Mesodermal cell (in vitro differentiated cells): ENCODE results near the gene ATP6V0E1.

Source experiments
- H3K27ac ChIP-seq: 2 replicates; pipeline ENCODE4 v1.7.0; 2013; ENCODE audit warnings: mild to moderate bottlenecking, low read depth, low read length, moderate library complexity; ENCODE audit not compliant: severe bottlenecking
- H3K36me3 ChIP-seq: 2 replicates; pipeline ENCODE4 v1.7.1; 2013; ENCODE audit warnings: mild to moderate bottlenecking, low read length, moderate library complexity; ENCODE audit not compliant: control insufficient read depth, insufficient read depth
- H3K4me1 ChIP-seq: one replicate; pipeline ENCODE4 v1.7.1; 2013; ENCODE audit warnings: mild to moderate bottlenecking, low read length; ENCODE audit not compliant: insufficient read depth, control insufficient read depth, poor library complexity, severe bottlenecking
- H3K4me3 ChIP-seq: 2 replicates; pipeline ENCODE4 v1.7.0; 2013; ENCODE audit warnings: low read length, control low read depth, mild to moderate bottlenecking; ENCODE audit not compliant: insufficient read depth, poor library complexity, severe bottlenecking; ENCODE audit errors: extremely low read depth
- H3K9me3 ChIP-seq: 2 replicates; pipeline ENCODE4 v1.7.1; 2013; ENCODE audit warnings: mild to moderate bottlenecking, low read length, moderate library complexity; ENCODE audit not compliant: control insufficient read depth
- WGBS, 2 experiments: methylation state at CpG; one replicate each; pipeline ENCODE4 v1.1.5; 2013; ENCODE audit warnings: missing lambda C conversion rate in 2 of 2; ENCODE audit not compliant: insufficient coverage in 2 of 2; 5-methylcytosine and 5-hydroxymethylcytosine counted together

ATP6V0E1 gene

DNA sequence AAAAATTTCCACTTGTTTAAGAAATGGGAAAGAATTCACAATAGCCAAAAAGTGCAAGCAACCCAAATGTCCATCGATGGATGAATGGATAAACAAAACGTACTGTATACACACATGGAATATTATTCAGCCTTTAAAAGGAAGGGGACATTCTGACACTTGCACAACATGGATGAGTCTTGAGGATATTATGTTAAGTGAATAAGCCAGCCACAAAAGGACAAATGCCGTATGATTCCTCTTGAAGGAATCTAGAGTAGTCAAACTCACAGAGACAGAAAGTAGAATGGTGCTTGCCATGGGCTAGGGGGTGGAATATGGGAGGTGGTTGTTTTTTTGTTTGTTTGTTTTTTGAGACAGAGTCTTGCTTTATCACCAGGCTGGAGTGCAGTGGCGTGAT, 3.8 kb upstream of the ATP6V0E1 start:
- Histone ChIP-seq H3K4me3 (no peak overlapping the region), H3K4me1 (no peaks in the 10 kb centered on the region), H3K36me3 (no peaks in the 10 kb centered on the region), H3K9me3 (no peaks in the 10 kb centered on the region), H3K27ac (no peak overlapping the region)
- WGBS, 2 experiments, result 91 to 100% methylated on average over 1 to 2 of the region's 4 CpGs

DNA sequence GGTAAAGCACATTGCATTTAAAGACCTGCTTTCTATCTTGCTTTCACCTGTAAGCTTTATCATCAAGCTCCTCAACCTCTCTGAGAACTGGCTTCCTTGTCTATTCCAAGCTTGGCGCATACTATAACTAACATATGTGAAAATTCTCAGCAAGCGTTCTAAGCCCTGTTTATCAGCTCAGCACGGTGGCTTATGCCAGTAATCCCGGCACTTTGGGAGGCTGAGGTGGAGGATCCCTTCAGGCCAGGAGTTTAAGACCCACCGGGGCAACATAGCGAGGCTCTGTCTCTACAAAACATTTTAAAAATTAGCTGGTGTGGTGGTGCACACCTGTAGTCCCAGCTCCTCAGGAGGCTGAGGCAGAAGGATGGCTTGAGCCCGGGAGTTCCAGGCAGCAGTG, 1.6 kb upstream of the ATP6V0E1 start:
- Histone ChIP-seq H3K4me3 (no peak overlapping the region), H3K27ac (no peak overlapping the region), H3K36me3 (peaks cover 9% of the 10 kb centered on the region), H3K9me3 (no peaks in the 10 kb centered on the region), H3K4me1 (no peaks in the 10 kb centered on the region)
- 84% methylated on average over 5 to 6 of the region's 7 CpGs for WGBS, 2 experiments

DNA sequence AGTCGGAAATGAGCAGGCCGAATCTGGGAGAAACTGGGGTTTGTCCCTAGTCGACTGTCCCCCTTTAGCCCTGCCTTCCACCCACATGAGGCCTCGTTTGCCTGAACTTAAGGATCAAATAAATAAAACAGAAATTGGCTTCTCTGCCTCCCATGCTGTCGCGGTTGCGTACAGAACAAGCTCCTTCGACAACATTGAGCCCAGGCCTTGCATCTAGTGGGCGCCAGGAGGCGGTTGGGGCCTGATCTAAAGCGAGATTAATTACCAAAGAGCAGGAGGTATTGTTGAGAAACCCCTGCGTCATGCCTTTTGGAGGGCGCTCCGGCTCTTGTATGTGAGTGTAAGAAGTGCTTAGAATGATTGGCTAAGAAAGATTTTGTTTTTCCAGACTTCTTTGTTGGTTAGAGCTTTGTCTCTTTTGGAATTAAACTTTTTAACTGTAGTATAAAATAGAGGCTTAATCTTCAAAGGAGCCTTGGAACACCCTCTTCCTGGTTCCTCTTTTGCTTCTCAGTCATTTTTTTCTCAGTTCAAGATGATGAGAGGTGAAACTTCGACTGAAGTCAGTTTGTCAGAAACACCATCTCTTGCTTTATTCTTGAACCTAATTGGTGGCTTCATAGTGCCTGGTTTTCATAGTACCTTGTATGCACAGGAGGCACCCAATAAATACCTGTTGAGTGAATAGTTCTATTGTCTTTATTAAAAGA, 828 bp downstream of the ATP6V0E1 start:
- Histone ChIP-seq H3K4me3 (peak overlapping the region; percentile 91), H3K4me1 (no peaks in the 10 kb centered on the region), H3K27ac (peak overlapping the region; percentile 87), H3K9me3 (no peaks in the 10 kb centered on the region), H3K36me3 (peaks cover 32% of the 10 kb centered on the region)
- 1 to 5% methylated on average over 13 to 14 of the region's 15 CpGs for WGBS, 2 experiments

DNA sequence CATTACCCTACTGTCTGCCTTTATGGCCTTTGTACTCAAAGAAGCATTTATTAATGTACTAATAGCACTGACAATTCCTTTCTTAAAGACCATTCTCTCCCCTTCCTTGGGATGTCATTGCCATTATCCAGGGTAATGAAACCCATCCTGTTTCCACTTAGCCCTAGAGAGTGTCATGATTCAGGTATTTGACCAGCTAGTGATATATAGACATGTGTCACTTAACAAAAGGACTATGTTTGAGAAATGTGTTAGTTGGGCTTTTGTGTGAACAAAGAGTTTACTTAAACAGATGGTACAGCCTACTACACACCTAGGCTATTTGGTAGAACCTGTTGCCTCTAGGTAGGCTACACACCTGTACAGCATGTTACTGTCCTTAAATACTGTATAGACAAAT, 2.0 kb downstream of the ATP6V0E1 start:
- peaks cover 35% of the 10 kb centered on the region for H3K36me3 ChIP-seq
- no peaks in the 10 kb centered on the region for H3K4me1 ChIP-seq
- H3K4me3 ChIP-seq, result no peak overlapping the region
- no peak overlapping the region for H3K27ac ChIP-seq
- H3K9me3 ChIP-seq, result no peaks in the 10 kb centered on the region

DNA sequence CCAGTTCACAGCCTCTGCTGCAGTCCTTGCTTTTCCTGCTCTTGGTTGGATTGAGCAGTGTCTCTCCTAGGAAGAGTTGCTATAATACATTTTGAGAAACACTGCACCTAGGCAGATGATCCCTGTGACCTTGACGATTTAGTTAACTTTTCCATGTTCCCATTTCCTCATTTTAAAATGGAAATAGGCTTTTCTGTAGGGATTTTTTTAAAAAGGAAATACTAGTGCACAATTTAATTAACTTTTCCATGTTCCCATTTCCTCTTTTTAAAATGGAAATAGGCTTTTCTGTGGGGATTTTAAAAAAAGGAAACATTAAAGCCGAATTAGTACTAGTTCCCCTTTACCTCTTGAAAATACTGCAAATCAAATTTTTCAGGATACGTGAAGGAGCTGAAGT, 4.7 kb downstream of the ATP6V0E1 start:
- Histone ChIP-seq H3K4me1 (no peaks in the 10 kb centered on the region), H3K9me3 (no peaks in the 10 kb centered on the region), H3K36me3 (peaks cover 50% of the 10 kb centered on the region), H3K4me3 (no peak overlapping the region), H3K27ac (no peak overlapping the region)
- WGBS, 2 experiments, result 100% methylated on average over 1 of the region's 3 CpGs; no CpG with 5 or more reads in 1 of the 2 experiments

DNA sequence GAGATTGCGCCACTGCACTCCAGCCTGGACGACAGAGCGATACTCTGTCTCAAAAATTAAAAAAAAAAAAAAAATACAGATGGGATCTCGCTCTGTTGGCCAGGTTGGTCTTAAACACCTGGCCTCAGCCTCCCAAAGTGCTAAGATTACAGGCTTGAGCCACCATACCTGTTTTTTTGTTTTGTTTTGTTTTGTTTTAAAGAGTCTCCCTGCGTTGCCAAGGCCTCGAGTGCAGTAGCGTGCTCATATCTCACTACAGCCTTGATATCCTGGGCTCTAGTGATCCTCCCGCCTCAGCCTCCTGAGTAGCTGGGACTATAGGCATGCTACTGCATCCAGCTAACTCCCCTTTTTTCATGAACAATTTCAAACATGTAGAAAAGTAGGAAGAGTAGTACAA, 7.2 kb downstream of the ATP6V0E1 start:
- Histone ChIP-seq H3K36me3 (peaks cover 73% of the 10 kb centered on the region), H3K27ac (no peak overlapping the region), H3K4me3 (no peak overlapping the region), H3K4me1 (no peaks in the 10 kb centered on the region), H3K9me3 (no peaks in the 10 kb centered on the region)
- 95% methylated on average over 7 of the region's 8 CpGs for WGBS, 2 experiments

DNA sequence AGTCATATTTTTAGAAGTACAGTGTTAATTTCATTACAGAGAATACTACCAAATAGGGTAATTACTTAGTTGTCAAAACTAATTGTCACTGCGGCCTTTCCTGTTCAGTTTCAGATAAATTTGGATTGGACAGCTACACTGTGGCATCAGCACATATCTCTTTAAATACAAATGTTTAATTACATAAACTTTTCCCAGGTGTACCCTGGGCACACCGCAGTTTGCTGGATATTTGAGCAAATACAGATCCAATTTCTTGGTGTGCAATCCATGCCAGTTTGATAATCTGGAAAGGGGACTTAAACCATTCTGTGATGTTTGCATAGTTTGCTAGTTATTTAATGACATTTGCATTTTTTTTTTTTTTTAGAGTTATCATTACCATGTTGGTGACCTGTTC, 10.8 kb downstream of the ATP6V0E1 start:
- Histone ChIP-seq H3K36me3 (peaks cover 69% of the 10 kb centered on the region), H3K4me1 (no peaks in the 10 kb centered on the region), H3K27ac (no peak overlapping the region), H3K4me3 (no peak overlapping the region), H3K9me3 (no peaks in the 10 kb centered on the region)
- 100% methylated on average over 1 of the region's 2 CpGs; no CpG with 5 or more reads in 1 of the 2 experiments for WGBS, 2 experiments

DNA sequence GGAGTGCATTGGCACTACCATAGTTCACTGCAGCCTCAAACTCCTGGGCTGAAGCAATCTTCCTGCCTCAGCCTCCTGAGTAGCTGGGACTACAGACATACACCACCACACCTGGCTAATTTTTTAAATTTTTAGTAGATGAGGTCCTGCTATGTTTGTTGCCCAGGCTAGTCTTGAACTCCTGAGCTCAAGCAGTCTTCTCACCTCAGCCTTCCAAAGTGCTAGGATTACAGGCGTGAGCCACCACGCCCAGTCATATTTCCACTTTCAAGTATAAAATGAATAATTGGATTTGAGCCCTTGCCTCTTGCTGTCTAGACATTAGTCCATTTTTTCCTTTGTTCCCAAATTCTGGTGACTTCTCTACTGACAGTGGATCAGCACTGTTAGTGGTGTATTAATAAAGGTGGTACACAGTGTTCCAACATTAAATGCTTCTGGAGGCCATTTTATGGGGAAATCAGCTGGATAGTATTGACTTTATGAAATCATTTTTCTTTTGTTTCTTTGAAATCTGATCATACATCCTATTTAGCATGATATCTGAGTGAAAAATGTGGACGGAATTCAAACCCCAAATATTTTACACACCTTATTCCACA, 15.9 kb downstream of the ATP6V0E1 start:
- Histone ChIP-seq H3K27ac (no peak overlapping the region), H3K4me3 (no peak overlapping the region), H3K9me3 (no peaks in the 10 kb centered on the region), H3K36me3 (peaks cover 56% of the 10 kb centered on the region), H3K4me1 (peaks cover 7% of the 10 kb centered on the region)
- WGBS, 2 experiments, result no CpG with 5 or more reads among the region's 3 CpGs

DNA sequence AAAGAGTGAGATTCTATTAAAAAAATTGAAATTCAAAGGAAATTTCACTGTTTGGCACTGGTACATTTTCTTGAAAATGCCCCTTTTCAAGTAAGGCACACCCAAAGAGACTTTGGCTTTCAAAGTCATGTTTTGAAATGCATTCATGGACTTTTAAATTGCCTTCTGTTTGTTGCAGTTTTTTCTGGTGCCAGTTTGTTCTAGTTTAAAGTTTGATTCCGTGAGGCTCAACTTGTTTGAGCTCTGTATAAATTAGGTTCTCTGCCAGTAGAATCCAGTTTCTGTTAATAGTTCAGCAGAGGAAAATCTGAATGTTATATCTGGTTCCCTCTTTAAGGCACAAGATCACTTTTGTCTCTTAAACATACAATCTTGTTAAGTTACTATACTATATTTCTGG, 16.4 kb downstream of the ATP6V0E1 start:
- H3K9me3 ChIP-seq, result no peaks in the 10 kb centered on the region
- H3K27ac ChIP-seq, result no peak overlapping the region
- peaks cover 51% of the 10 kb centered on the region for H3K36me3 ChIP-seq
- no peak overlapping the region for H3K4me3 ChIP-seq
- H3K4me1 ChIP-seq, result peaks cover 7% of the 10 kb centered on the region
- 100% methylated on average over 1 of the region's 1 CpG for WGBS, 2 experiments

DNA sequence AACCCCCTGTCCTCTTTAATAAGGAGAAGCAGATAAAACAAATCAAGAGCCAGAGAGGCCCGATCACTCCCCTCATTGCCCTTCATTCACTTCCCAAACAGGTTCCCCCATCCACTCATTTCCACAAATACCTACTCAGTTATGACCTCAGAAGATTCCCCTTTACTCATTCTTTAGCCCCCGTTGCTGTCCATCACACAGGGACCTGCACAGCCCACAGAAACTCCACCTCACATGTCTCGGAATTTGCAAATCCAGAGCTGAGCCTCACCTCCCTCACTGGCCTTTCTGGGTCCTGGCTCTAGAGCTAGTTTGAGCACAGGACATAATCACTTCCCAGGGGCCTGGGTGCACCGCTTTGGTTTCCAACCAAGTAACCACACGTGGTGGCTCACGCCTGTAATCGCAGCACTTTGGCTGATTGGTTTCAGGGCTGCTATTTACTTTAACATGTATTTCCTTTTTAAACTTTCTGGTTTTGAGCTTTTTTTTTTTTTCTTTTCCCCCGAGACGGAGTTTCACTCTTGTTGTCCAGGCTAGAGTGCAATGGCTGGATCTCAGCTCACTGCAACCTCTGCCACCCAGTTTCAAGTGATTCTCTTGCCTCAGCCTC, 17.8 kb downstream of the ATP6V0E1 start:
- no peak overlapping the region for H3K4me3 ChIP-seq
- no peak overlapping the region for H3K27ac ChIP-seq
- 91 to 95% methylated on average over 8 to 9 of the region's 9 CpGs for WGBS, 2 experiments
- H3K4me1 ChIP-seq, result peaks cover 7% of the 10 kb centered on the region
- H3K36me3 ChIP-seq, result peaks cover 38% of the 10 kb centered on the region
- H3K9me3 ChIP-seq, result no peaks in the 10 kb centered on the region

DNA sequence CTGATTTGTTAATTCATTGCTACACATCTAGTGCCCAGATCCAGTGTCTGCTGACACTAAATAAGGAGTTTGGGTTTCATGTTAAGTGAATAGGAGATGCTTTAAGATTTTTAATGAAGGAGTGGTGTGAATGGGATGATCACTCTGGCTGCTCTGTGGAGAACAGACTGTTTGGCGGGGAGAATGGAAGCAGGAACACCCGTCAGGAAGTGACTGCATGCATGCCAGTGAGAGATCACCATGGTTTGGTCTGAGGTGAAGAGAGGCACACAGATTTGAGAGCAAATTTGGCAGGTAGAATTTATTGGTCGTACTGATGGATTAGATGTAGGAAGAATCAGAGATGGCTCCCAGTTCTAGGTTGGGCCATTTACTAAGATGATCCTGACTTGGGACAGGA, 19.8 kb downstream of the ATP6V0E1 start:
- WGBS, 2 experiments, result 90 to 95% methylated on average over 3 of the region's 3 CpGs
- peaks cover 26% of the 10 kb centered on the region for H3K36me3 ChIP-seq
- H3K27ac ChIP-seq, result no peak overlapping the region
- H3K4me3 ChIP-seq, result no peak overlapping the region
- peaks cover 7% of the 10 kb centered on the region for H3K4me1 ChIP-seq
- no peaks in the 10 kb centered on the region for H3K9me3 ChIP-seq
